ENCODE results near the gene TMED1. TPM values are rescaled to one million over a fixed set of nuclear protein-coding genes. Genes with fewer than 3 reads are reported as not detected.
"Not testable (repeated sequence)": the region's sequence is repeated elsewhere in the genome, so short reads cannot be mapped to it uniquely, and the experiment has no call there.

Gene TMED1
- polyA plus RNA-seq, 1 donor (not counting 4 experiments of a cell fraction or from before 2014, with no cell fraction given): 18.2 TPM

- H3K27ac ChIP-seq (ENCODE audit: control insufficient read depth, insufficient read depth, low read length): no peak overlapping the region
- H4K20me1 ChIP-seq (ENCODE audit: control insufficient read depth, extremely low read depth, insufficient read depth, low read length): no peaks in the 10 kb centered on the region
- no peak overlapping the region for H3K4me2 ChIP-seq (ENCODE audit: control insufficient read depth, extremely low read depth, insufficient read depth, low read depth, low read length)
- H3K9ac ChIP-seq (ENCODE audit: control insufficient read depth, extremely low read depth, insufficient read depth, low read length): no peak overlapping the region
- H2AFZ ChIP-seq (ENCODE audit: control insufficient read depth, low read length): no peak overlapping the region
- no peak overlapping the region for H3K4me3 ChIP-seq (ENCODE audit: control insufficient read depth in 2 of 3, extremely low read depth in 1 of 3, insufficient read depth in 2 of 3, low read depth in 1 of 3, low read length in 3 of 3)
- no peaks in the 10 kb centered on the region for H3K79me2 ChIP-seq (ENCODE audit: control insufficient read depth, insufficient read depth, low read length)
- FAIRE-seq: no peak
- no peak for DNase-seq (ENCODE audit: low read depth, low spot score)
- H3K4me1 ChIP-seq (ENCODE audit: control insufficient read depth, extremely low read depth, insufficient read depth, low read length): peaks cover 5% of the 10 kb centered on the region
- no peaks in the 10 kb centered on the region for H3K36me3 ChIP-seq (ENCODE audit: control insufficient read depth in 2 of 2, extremely low read depth in 1 of 2, insufficient read depth in 2 of 2, low read length in 2 of 2)
- dilution Hi-C loops (cut with MboI; ENCODE audit: extremely low pct_ligation_motif_present, low sequenced_read_pairs): no loop called here
- TF ChIP-seq CTCF (optimal IDR thresholded peaks at IDR 0.05 in 1 of 3, IDR thresholded peaks at IDR 0.05 in 1 of 3, conservative IDR thresholded peaks at IDR 0.05 in 1 of 3; ENCODE audit: extremely low read depth in 1 of 3, insufficient read depth in 2 of 3, low read length in 3 of 3) (no peak), EZH2 (IDR thresholded peaks at IDR 0.05; ENCODE audit: low read length) (no peak)
- no peaks in the 10 kb centered on the region for H3K27me3 ChIP-seq (ENCODE audit: control insufficient read depth, extremely low read depth, insufficient read depth, low read length)
- peaks cover 2% of the 10 kb centered on the region for H3K9me1 ChIP-seq (ENCODE audit: control insufficient read depth, extremely low read depth, insufficient read depth, low read length)
- no peaks in the 10 kb centered on the region for H3K9me3 ChIP-seq (ENCODE audit: control insufficient read depth, low read depth, low read length)
Measured at GRCh38 chr19:10839114-10840050, 3.4 kb upstream of the TMED1 start.

GRCh38 chr19:10838377-10838776, 2.4 kb upstream of the TMED1 start:
- H2AFZ ChIP-seq (ENCODE audit: control insufficient read depth, low read length): no peak overlapping the region
- TF ChIP-seq CTCF (optimal IDR thresholded peaks at IDR 0.05 in 1 of 3, IDR thresholded peaks at IDR 0.05 in 1 of 3, conservative IDR thresholded peaks at IDR 0.05 in 1 of 3; ENCODE audit: extremely low read depth in 1 of 3, insufficient read depth in 2 of 3, low read length in 3 of 3) (no peak), EZH2 (IDR thresholded peaks at IDR 0.05; ENCODE audit: low read length) (no peak)
- no peak for FAIRE-seq
- H3K9me1 ChIP-seq (ENCODE audit: control insufficient read depth, extremely low read depth, insufficient read depth, low read length): peaks cover 2% of the 10 kb centered on the region
- H3K27me3 ChIP-seq (ENCODE audit: control insufficient read depth, extremely low read depth, insufficient read depth, low read length): no peaks in the 10 kb centered on the region
- no peaks in the 10 kb centered on the region for H3K9me3 ChIP-seq (ENCODE audit: control insufficient read depth, low read depth, low read length)
- no peak overlapping the region for H3K9ac ChIP-seq (ENCODE audit: control insufficient read depth, extremely low read depth, insufficient read depth, low read length)
- no peak overlapping the region for H3K4me2 ChIP-seq (ENCODE audit: control insufficient read depth, extremely low read depth, insufficient read depth, low read depth, low read length)
- peaks cover 2 to 3% of the 10 kb centered on the region in 2 experiments for H3K36me3 ChIP-seq (ENCODE audit: control insufficient read depth in 2 of 2, extremely low read depth in 1 of 2, insufficient read depth in 2 of 2, low read length in 2 of 2)
- no peaks in the 10 kb centered on the region for H3K79me2 ChIP-seq (ENCODE audit: control insufficient read depth, insufficient read depth, low read length)
- dilution Hi-C loops (cut with MboI; ENCODE audit: extremely low pct_ligation_motif_present, low sequenced_read_pairs): no loop called here
- H4K20me1 ChIP-seq (ENCODE audit: control insufficient read depth, extremely low read depth, insufficient read depth, low read length): no peaks in the 10 kb centered on the region
- no peak for DNase-seq (ENCODE audit: low read depth, low spot score)
- no peak overlapping the region for H3K4me3 ChIP-seq (ENCODE audit: control insufficient read depth in 2 of 3, extremely low read depth in 1 of 3, insufficient read depth in 2 of 3, low read depth in 1 of 3, low read length in 3 of 3)
- H3K4me1 ChIP-seq (ENCODE audit: control insufficient read depth, extremely low read depth, insufficient read depth, low read length): peaks cover 5% of the 10 kb centered on the region
- no peak overlapping the region for H3K27ac ChIP-seq (ENCODE audit: control insufficient read depth, insufficient read depth, low read length)

GRCh38 chr19:10837649-10838048, 1.6 kb upstream of the TMED1 start:
- H3K27ac ChIP-seq (ENCODE audit: control insufficient read depth, insufficient read depth, low read length); H3K9me3 ChIP-seq (ENCODE audit: control insufficient read depth, low read depth, low read length); H3K4me2 ChIP-seq (ENCODE audit: control insufficient read depth, extremely low read depth, insufficient read depth, low read depth, low read length); DNase-seq (ENCODE audit: low read depth, low spot score); H3K9ac ChIP-seq (ENCODE audit: control insufficient read depth, extremely low read depth, insufficient read depth, low read length); H3K4me3 ChIP-seq (ENCODE audit: control insufficient read depth in 2 of 3, extremely low read depth in 1 of 3, insufficient read depth in 2 of 3, low read depth in 1 of 3, low read length in 3 of 3); H3K9me1 ChIP-seq (ENCODE audit: control insufficient read depth, extremely low read depth, insufficient read depth, low read length); H2AFZ ChIP-seq (ENCODE audit: control insufficient read depth, low read length); H4K20me1 ChIP-seq (ENCODE audit: control insufficient read depth, extremely low read depth, insufficient read depth, low read length); H3K27me3 ChIP-seq (ENCODE audit: control insufficient read depth, extremely low read depth, insufficient read depth, low read length); H3K36me3 ChIP-seq (ENCODE audit: control insufficient read depth in 2 of 2, extremely low read depth in 1 of 2, insufficient read depth in 2 of 2, low read length in 2 of 2); dilution Hi-C loops (cut with MboI; ENCODE audit: extremely low pct_ligation_motif_present, low sequenced_read_pairs); H3K79me2 ChIP-seq (ENCODE audit: control insufficient read depth, insufficient read depth, low read length); H3K4me1 ChIP-seq (ENCODE audit: control insufficient read depth, extremely low read depth, insufficient read depth, low read length); FAIRE-seq: not testable (repeated sequence)
